WTC11 (cell line): ENCODE results near the gene TSPO2. TPM values are rescaled to one million over a fixed set of nuclear protein-coding genes. Genes with fewer than 3 reads are reported as not detected.

Experiments used
- ATAC-seq: fragments of 200-7000 bp; cut with Tn5 transposase; 2 replicates; pipeline ENCODE4 v1.10.0; 2021; ENCODE audit warnings: mild to moderate bottlenecking, moderate library complexity
- CTCF ChIA-PET: fragments of 300-600 bp; sonication (Branson Sonifier 250); formaldehyde crosslinking; loops from one replicate; lab custom pipeline; 2021; ENCODE audit warnings: antibody characterized with exemption; lab: Charles Lee
- POLR2A ChIA-PET: fragments of 350-600 bp; sonication (Branson Sonifier 250); formaldehyde crosslinking; loops from one replicate; lab custom pipeline; 2021; ENCODE audit warnings: antibody characterized with exemption; lab: Charles Lee
- DNase-seq: peaks from one replicate; pipeline ENCODE4 v3.0.0; 2021; ENCODE audit warnings: low spot score
- H3K27ac Mint-ChIP-seq: 2 replicates; pipeline ENCODE4 v1.8.0; 2021; ENCODE audit warnings: mixed read lengths
- H3K27me3 Mint-ChIP-seq: 2 replicates; pipeline ENCODE4 v1.8.0; 2021; ENCODE audit warnings: low read depth, mild to moderate bottlenecking, moderate library complexity, mixed read lengths
- H3K36me3 Mint-ChIP-seq: 2 replicates; pipeline ENCODE4 v1.8.0; 2021; ENCODE audit warnings: mixed read lengths
- H3K4me1 Mint-ChIP-seq: 2 replicates; pipeline ENCODE4 v1.8.0; 2022; ENCODE audit warnings: mixed read lengths
- H3K4me3 Mint-ChIP-seq: 2 replicates; pipeline ENCODE4 v1.8.0; 2021; ENCODE audit warnings: mild to moderate bottlenecking, moderate library complexity, mixed read lengths
- H3K9me3 Mint-ChIP-seq: 2 replicates; pipeline ENCODE4 v1.8.0; 2021; ENCODE audit warnings: mixed read lengths
- CTCF ChIP-seq: fragments of 200-600 bp; IDR thresholded peaks from 2 replicates; pipeline ENCODE4 v1.8.0; 2022; ENCODE audit warnings: antibody characterized with exemption
- E2F1 ChIP-seq: sonication (generic); formaldehyde crosslinking; IDR thresholded peaks from 2 replicates; pipeline ENCODE4 v1.8.0; 2022; ENCODE audit warnings: mild to moderate bottlenecking, missing genetic modification reagents
- ETV6 ChIP-seq: sonication (generic); formaldehyde crosslinking; IDR thresholded peaks from 2 replicates; pipeline ENCODE4 v1.8.1; 2022; ENCODE audit warnings: mild to moderate bottlenecking, missing genetic modification reagents
- GRHL2 ChIP-seq: fragments of 250-450 bp; sonication (Bioruptor Pico); IDR thresholded peaks from 2 replicates; pipeline ENCODE4 v1.8.0; 2022; ENCODE audit warnings: mild to moderate bottlenecking, moderate library complexity; ENCODE audit not compliant: insufficient replicate concordance, severe bottlenecking
- KAT7 ChIP-seq: sonication (generic); formaldehyde crosslinking; IDR thresholded peaks from 2 replicates; pipeline ENCODE4 v1.8.1; 2023; ENCODE audit warnings: missing genetic modification reagents, mild to moderate bottlenecking, borderline replicate concordance
- MXD4 ChIP-seq: fragments of 250-450 bp; sonication (Bioruptor Pico); IDR thresholded peaks from 2 replicates; pipeline ENCODE4 v1.8.0; 2021; ENCODE audit warnings: mild to moderate bottlenecking, moderate library complexity, borderline replicate concordance
- RELA ChIP-seq: sonication (generic); formaldehyde crosslinking; IDR thresholded peaks from 2 replicates; pipeline ENCODE4 v1.8.1; 2022; ENCODE audit warnings: missing genetic modification reagents, mild to moderate bottlenecking, borderline replicate concordance
- ZNF281 ChIP-seq: sonication (generic); formaldehyde crosslinking; IDR thresholded peaks from 2 replicates; pipeline ENCODE4 v1.8.0; 2023; ENCODE audit warnings: mild to moderate bottlenecking, missing genetic modification reagents
- ZNF317 ChIP-seq: sonication (generic); formaldehyde crosslinking; IDR thresholded peaks from 2 replicates; pipeline ENCODE4 v1.8.1; 2023; ENCODE audit warnings: low read depth, mild to moderate bottlenecking, moderate library complexity, missing genetic modification reagents, borderline replicate concordance
- ZNF423 ChIP-seq: fragments of 250-450 bp; sonication (Bioruptor Pico); IDR thresholded peaks from 2 replicates; pipeline ENCODE4 v2.1.2; 2022; ENCODE audit warnings: mild to moderate bottlenecking, moderate library complexity
- ZNF512 ChIP-seq: sonication (generic); formaldehyde crosslinking; IDR thresholded peaks from 2 replicates; pipeline ENCODE4 v1.8.1; 2022; ENCODE audit warnings: missing genetic modification reagents, borderline replicate concordance
- total RNA-seq: library from RNA; stranded (reverse); gene quantifications from 3 replicates; pipeline ENCODE4 v1.2.3, GENCODE V29; 2021
- TF ChIP-seq, protein P1 (sequence below): fragments of 250-450 bp; sonication (Bioruptor Pico); IDR thresholded peaks from 2 replicates; pipeline ENCODE4 v1.9.0; 2021; ENCODE audit warnings: mild to moderate bottlenecking, borderline replicate concordance
- TF ChIP-seq, protein P2 (sequence below): sonication (generic); formaldehyde crosslinking; IDR thresholded peaks from 2 replicates; pipeline ENCODE4 v1.8.0; 2022; ENCODE audit warnings: mild to moderate bottlenecking, missing genetic modification reagents
- TF ChIP-seq, protein P3 (sequence below): sonication (generic); formaldehyde crosslinking; IDR thresholded peaks from 2 replicates; pipeline ENCODE4 v1.8.1; 2022; ENCODE audit warnings: low read depth, missing genetic modification reagents, borderline replicate concordance
- TF ChIP-seq, protein P4 (sequence below): sonication (generic); formaldehyde crosslinking; conservative IDR thresholded peaks from 2 replicates; pipeline ENCODE4 v1.8.1; 2022; ENCODE audit warnings: mild to moderate bottlenecking, missing genetic modification reagents

Gene TSPO2
- total RNA-seq, 1 experiment from 2014 or later = not detected

GRCh38 chr6:40997234-40997957 lies 44.9 kb upstream of the TSPO2 start (continued):
- TF ChIP-seq ZNF281 (CRISPR knock-in tag) = no peak
- TF ChIP-seq, protein P1, sequence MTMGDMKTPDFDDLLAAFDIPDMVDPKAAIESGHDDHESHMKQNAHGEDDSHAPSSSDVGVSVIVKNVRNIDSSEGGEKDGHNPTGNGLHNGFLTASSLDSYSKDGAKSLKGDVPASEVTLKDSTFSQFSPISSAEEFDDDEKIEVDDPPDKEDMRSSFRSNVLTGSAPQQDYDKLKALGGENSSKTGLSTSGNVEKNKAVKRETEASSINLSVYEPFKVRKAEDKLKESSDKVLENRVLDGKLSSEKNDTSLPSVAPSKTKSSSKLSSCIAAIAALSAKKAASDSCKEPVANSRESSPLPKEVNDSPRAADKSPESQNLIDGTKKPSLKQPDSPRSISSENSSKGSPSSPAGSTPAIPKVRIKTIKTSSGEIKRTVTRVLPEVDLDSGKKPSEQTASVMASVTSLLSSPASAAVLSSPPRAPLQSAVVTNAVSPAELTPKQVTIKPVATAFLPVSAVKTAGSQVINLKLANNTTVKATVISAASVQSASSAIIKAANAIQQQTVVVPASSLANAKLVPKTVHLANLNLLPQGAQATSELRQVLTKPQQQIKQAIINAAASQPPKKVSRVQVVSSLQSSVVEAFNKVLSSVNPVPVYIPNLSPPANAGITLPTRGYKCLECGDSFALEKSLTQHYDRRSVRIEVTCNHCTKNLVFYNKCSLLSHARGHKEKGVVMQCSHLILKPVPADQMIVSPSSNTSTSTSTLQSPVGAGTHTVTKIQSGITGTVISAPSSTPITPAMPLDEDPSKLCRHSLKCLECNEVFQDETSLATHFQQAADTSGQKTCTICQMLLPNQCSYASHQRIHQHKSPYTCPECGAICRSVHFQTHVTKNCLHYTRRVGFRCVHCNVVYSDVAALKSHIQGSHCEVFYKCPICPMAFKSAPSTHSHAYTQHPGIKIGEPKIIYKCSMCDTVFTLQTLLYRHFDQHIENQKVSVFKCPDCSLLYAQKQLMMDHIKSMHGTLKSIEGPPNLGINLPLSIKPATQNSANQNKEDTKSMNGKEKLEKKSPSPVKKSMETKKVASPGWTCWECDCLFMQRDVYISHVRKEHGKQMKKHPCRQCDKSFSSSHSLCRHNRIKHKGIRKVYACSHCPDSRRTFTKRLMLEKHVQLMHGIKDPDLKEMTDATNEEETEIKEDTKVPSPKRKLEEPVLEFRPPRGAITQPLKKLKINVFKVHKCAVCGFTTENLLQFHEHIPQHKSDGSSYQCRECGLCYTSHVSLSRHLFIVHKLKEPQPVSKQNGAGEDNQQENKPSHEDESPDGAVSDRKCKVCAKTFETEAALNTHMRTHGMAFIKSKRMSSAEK (CRISPR knock-in tag) = no peak
- TF ChIP-seq, protein P2, sequence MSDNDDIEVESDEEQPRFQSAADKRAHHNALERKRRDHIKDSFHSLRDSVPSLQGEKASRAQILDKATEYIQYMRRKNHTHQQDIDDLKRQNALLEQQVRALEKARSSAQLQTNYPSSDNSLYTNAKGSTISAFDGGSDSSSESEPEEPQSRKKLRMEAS = no peak

DNA sequence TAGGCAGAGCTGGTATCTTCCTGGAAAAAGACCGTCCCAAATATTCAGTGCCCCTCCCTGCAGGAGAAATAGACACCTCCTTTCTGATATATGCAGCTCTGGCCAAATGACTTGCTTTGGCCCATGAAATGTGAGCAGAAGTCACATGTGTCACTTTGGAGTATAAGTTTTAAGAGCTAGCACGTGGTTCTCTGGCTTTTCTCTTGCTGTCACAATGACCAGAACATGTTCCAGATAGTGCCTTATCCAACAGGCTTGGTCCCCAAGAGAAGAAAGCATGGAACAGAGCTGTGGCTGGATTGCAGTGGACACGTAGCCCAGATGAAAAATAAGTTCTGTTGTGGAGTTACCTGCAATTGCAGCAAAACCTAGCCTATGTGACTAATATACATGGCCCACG lies 43.6 kb upstream of the TSPO2 start:
- POLR2A ChIA-PET = interaction anchor here (0.7 to 0.9 kb wide), 2 partner anchors 29 to 1916 kb away, joined by 3 to 6 read pairs; no protein-coding TSS in a partner anchor
- Mint-ChIP-seq H3K27me3 (peaks cover 16% of the 10 kb centered on the region; the same call in 1 of the 2 replicates), H3K4me1 (peaks cover 64% of the 10 kb centered on the region), H3K27ac (no peak overlapping the region), H3K36me3 (no peaks in the 10 kb centered on the region), H3K9me3 (0 out of 2 replicates have a peak, but pooled peaks cover 4% of the 10 kb centered on the region), H3K4me3 (no peak overlapping the region)
- TF ChIP-seq RELA (CRISPR knock-in tag) (no peak), GRHL2 (CRISPR knock-in tag) (no peak)
- CTCF ChIA-PET = interaction anchor here (0.6 to 4.6 kb wide), 19 partner anchors 9 to 1696 kb away, joined by 3 to 97 read pairs (median 4); no protein-coding TSS in a partner anchor
- no peak for ATAC-seq
- DNase-seq = no peak

DNA sequence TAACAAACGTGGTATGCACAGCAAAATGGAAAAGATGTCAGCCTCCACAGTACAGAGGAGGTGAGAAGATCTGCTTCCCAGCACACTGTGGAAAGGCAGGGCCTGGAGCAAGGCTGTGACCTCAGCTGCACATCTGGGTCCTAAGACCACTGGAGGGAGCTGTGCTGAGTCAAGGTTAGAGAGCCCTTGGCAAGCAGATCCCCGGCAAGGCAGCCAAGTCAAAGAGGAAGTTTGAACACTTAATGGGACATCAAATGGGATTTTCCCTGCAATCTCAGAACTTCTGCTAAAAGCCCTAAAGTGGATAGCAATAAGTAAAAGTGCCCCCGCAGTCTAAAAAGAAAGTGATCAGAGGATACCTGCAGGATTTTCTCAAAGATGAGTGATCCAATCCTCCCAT lies 42.7 kb upstream of the TSPO2 start:
- Mint-ChIP-seq H3K27me3 (peaks cover 16% of the 10 kb centered on the region; the same call in 1 of the 2 replicates), H3K36me3 (no peaks in the 10 kb centered on the region), H3K27ac (peak overlapping the region; percentile 44; the same call in 1 of the 2 replicates), H3K9me3 (0 out of 2 replicates have a peak, but pooled peaks cover 4% of the 10 kb centered on the region), H3K4me3 (peak overlapping the region; percentile 22; the same call in 1 of the 2 replicates), H3K4me1 (peaks cover 64% of the 10 kb centered on the region)
- DNase-seq = peak; percentile 72
- ChIA-PET CTCF (interaction anchor here (0.6 to 4.6 kb wide), 20 partner anchors 9 to 112 kb away, joined by 3 to 97 read pairs (median 4); no protein-coding TSS in a partner anchor), POLR2A (interaction anchor here (0.7 kb wide), 1 partner anchor 1917 kb away, joined by 3 read pairs; no protein-coding TSS in a partner anchor)
- peak; percentile 76 for ATAC-seq
- TF ChIP-seq ZNF512 (CRISPR knock-in tag) (no peak), ZNF423 (no peak), E2F1 (CRISPR knock-in tag) (no peak), CTCF (no peak), MXD4 (CRISPR knock-in tag) (no peak), KAT7 (CRISPR knock-in tag) (no peak), RELA (CRISPR knock-in tag) (no peak), ETV6 (no peak), ZNF317 (no peak)
- TF ChIP-seq, protein P3, sequence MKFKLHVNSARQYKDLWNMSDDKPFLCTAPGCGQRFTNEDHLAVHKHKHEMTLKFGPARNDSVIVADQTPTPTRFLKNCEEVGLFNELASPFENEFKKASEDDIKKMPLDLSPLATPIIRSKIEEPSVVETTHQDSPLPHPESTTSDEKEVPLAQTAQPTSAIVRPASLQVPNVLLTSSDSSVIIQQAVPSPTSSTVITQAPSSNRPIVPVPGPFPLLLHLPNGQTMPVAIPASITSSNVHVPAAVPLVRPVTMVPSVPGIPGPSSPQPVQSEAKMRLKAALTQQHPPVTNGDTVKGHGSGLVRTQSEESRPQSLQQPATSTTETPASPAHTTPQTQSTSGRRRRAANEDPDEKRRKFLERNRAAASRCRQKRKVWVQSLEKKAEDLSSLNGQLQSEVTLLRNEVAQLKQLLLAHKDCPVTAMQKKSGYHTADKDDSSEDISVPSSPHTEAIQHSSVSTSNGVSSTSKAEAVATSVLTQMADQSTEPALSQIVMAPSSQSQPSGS (CRISPR knock-in tag) = no peak
- TF ChIP-seq, protein P4, sequence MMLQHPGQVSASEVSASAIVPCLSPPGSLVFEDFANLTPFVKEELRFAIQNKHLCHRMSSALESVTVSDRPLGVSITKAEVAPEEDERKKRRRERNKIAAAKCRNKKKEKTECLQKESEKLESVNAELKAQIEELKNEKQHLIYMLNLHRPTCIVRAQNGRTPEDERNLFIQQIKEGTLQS (CRISPR knock-in tag) = no peak
